Testis (tissue), 3 donors: ENCODE data around the gene LANCL2. TPM values are rescaled to one million over a fixed set of nuclear protein-coding genes. Genes with fewer than 3 reads are reported as not detected.

ENCODE experiments used
- DNase-seq: peaks from one replicate; pipeline ENCODE4 v3.0.0-alpha.2; 2019
- H3K27ac ChIP-seq, 2 donors: fragments of 200-600 bp; sonication (generic); one replicate each; pipeline ENCODE4 v1.5.1; 2019
- H3K27me3 ChIP-seq: fragments of 200-600 bp; sonication (generic); one replicate; pipeline ENCODE4 v1.5.1; 2019
- H3K36me3 ChIP-seq: fragments of 200-600 bp; sonication (generic); one replicate; pipeline ENCODE4 v1.5.1; 2017; ENCODE audit warnings: low read depth; ENCODE audit errors: missing control alignments
- H3K4me1 ChIP-seq: fragments of 200-600 bp; sonication (generic); one replicate; pipeline ENCODE4 v1.5.1; 2019
- H3K4me3 ChIP-seq, 2 donors: fragments of 200-600 bp; sonication (generic); one replicate each; pipeline ENCODE4 v1.5.1; 2017 to 2019
- H3K9me3 ChIP-seq: fragments of 200-600 bp; sonication (generic); one replicate; pipeline ENCODE4 v1.5.1; 2017
- CTCF ChIP-seq, 3 experiments: fragments of 450-650 bp in 2 of 3; fragments of 200-600 bp in 1 of 3; sonication (generic) in 1 of 3; IDR thresholded peaks; one replicate each; pipeline ENCODE4 v1.5.1; 2016 to 2019; ENCODE audit warnings: antibody characterized with exemption in 3 of 3, mild to moderate bottlenecking in 2 of 3, moderate library complexity in 1 of 3
- POLR2A ChIP-seq: fragments of 450-650 bp; IDR thresholded peaks from one replicate; pipeline ENCODE4 v1.6.1; 2017; ENCODE audit warnings: antibody characterized with exemption, mild to moderate bottlenecking, moderate library complexity
- WGBS, 2 donors: methylation state at CpG; one replicate each; pipeline ENCODE4 v1.1.5; 2018; 5-methylcytosine and 5-hydroxymethylcytosine counted together
- intact Hi-C: fragments of 100-400 bp; cut with DNase I; formaldehyde crosslinking; loops from one replicate; pipeline ENCODE4 v1.15.1; 2023; ENCODE audit warnings: low total_unique reads
- polyA plus RNA-seq: library from polyadenylated mRNA; stranded (reverse); fragments of 350-450 nt; fragmentation: Illumina TruSeq; extraction: RNeasy Lipid Tissue Mini Kit (QIAGEN cat#74804); gene quantifications from one replicate; pipeline ENCODE4 v1.2.3, GENCODE V29; 2014; ENCODE audit warnings: low read depth, low replicate concordance; ENCODE audit not compliant: insufficient read depth
- total RNA-seq, 2 donors: library from RNA; depleted of rRNA; stranded (reverse); fragments of >200 nt; gene quantifications; one replicate each; pipeline ENCODE4 v1.2.3, GENCODE V29; 2016

Gene LANCL2
- total and polyA plus RNA-seq, 3 donors from 2014 or later = 49.0 to 59.7 (median 50.5) TPM

- intact Hi-C loops = no loop called here
- no peak for DNase-seq
- no peak for TF ChIP-seq POLR2A
- no peak for TF ChIP-seq CTCF (IDR thresholded peaks at IDR 0.05)
- H3K4me3 ChIP-seq = no peak overlapping the region
- H3K36me3 ChIP-seq = no peaks in the 10 kb centered on the region
- H3K27me3 ChIP-seq = no peaks in the 10 kb centered on the region
- H3K27ac ChIP-seq = no peak overlapping the region
- 89 to 93% methylated on average over 18 to 19 of the region's 19 CpGs for WGBS, 2 donors
- no peaks in the 10 kb centered on the region for H3K9me3 ChIP-seq
- H3K4me1 ChIP-seq = no peaks in the 10 kb centered on the region
Measured at GRCh38 chr7:55476852-55477780, 112.0 kb downstream of the LANCL2 start.

- no peak for TF ChIP-seq POLR2A
- TF ChIP-seq CTCF (IDR thresholded peaks at IDR 0.05) = no peak
- intact Hi-C loops = no loop called here
- WGBS, 2 donors = 55 to 67% methylated on average over 13 of the region's 13 CpGs
- H3K27ac ChIP-seq = no peak overlapping the region
- H3K9me3 ChIP-seq = no peaks in the 10 kb centered on the region
- peak; percentile 26 for DNase-seq
- no peak overlapping the region for H3K4me3 ChIP-seq
- H3K27me3 ChIP-seq = no peaks in the 10 kb centered on the region
- no peaks in the 10 kb centered on the region for H3K4me1 ChIP-seq
- H3K36me3 ChIP-seq = no peaks in the 10 kb centered on the region
Measured at GRCh38 chr7:55477781-55478374, 112.7 kb downstream of the LANCL2 start.

DNA sequence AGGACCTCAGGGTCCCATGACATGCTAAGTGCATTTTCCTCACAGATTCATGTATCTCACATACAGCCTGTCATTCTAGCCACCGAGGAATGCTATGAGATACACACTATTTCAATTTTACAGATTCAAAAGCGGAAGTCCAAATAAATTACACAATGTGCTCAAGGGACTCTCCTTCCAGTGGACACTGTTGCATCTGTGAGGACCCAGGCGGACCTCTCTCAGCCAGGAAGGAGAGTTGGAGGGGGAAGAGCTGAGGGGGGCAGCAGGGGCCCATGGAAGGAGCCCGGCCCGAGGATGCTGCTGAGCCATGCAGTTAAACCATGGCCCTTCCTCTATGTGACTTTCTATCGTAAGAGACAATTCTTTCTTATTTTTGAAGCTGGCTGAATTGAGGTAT lies 113.6 kb downstream of the LANCL2 start:
- Histone ChIP-seq H3K9me3 (no peaks in the 10 kb centered on the region), H3K27ac (no peak overlapping the region), H3K27me3 (no peaks in the 10 kb centered on the region), H3K36me3 (no peaks in the 10 kb centered on the region), H3K4me3 (no peak overlapping the region), H3K4me1 (no peaks in the 10 kb centered on the region)
- no peak for DNase-seq
- TF ChIP-seq CTCF (IDR thresholded peaks at IDR 0.05) (no peak), POLR2A (no peak)
- 70 to 87% methylated on average over 6 of the region's 6 CpGs for WGBS, 2 donors
- intact Hi-C loops = no loop called here

DNA sequence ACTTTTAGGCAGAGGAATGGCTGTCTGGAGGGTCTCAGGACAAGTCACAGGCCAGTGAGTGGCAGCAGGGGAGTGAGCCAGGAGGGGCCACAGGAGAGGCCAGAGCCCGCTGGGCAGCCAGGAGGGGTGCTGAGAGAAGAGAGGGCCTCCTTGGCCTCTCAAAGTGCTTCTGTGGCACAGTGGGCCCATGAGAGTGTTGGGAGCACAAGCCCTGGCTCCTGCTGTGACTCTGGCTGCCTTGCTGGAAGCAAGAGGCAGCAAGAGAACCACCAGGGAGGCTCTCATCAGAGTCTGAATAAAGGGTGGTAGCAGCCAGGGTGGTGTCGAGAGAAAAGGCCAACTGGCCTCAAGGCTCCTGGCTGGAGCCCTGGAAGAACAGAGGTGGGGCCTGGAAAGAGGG lies 116.0 kb downstream of the LANCL2 start:
- Histone ChIP-seq H3K4me3 (no peak overlapping the region), H3K9me3 (no peaks in the 10 kb centered on the region), H3K27ac (no peak overlapping the region), H3K27me3 (no peaks in the 10 kb centered on the region), H3K4me1 (no peaks in the 10 kb centered on the region), H3K36me3 (no peaks in the 10 kb centered on the region)
- DNase-seq = no peak
- 80 to 85% methylated on average over 2 of the region's 2 CpGs for WGBS, 2 donors
- TF ChIP-seq POLR2A = no peak
- TF ChIP-seq CTCF (IDR thresholded peaks at IDR 0.05) = no peak
- intact Hi-C loops = no loop called here
